ENCODE measurements around the gene MAP3K19. TPM values are rescaled to one million over a fixed set of nuclear protein-coding genes. Genes with fewer than 3 reads are reported as not detected.
"Not testable (repeated sequence)": the region's sequence is repeated elsewhere in the genome, so short reads cannot be mapped to it uniquely, and the experiment has no call there.

The MAP3K19 gene
- total RNA-seq, 1 donor from 2014 or later = not detected

DNA sequence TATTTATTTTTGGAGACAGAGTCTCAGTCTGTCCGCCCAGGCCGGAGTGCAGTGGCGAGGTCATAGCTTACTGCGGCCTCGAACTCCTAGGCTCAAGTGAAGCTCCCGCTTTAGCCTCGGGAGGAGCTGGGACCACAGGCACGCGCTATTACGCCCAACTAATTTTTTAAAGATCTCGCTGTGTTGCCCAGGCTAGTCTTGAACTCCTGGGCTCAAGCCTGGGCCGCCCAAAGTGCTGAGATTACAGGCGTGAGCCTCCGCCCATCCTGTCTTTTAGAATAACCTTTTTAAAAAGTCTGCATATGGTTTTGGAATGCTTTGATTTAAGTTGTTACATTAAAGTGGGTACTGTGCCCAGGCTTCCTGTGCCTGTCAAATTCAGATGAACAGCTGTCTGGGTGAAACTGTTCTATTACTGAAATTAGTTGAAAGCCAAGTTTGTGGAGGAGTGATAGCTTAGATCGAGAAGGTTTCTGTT is 5.8 kb upstream of the MAP3K19 start:
- DNase-seq (ENCODE audit: low spot score) = no peak

DNA sequence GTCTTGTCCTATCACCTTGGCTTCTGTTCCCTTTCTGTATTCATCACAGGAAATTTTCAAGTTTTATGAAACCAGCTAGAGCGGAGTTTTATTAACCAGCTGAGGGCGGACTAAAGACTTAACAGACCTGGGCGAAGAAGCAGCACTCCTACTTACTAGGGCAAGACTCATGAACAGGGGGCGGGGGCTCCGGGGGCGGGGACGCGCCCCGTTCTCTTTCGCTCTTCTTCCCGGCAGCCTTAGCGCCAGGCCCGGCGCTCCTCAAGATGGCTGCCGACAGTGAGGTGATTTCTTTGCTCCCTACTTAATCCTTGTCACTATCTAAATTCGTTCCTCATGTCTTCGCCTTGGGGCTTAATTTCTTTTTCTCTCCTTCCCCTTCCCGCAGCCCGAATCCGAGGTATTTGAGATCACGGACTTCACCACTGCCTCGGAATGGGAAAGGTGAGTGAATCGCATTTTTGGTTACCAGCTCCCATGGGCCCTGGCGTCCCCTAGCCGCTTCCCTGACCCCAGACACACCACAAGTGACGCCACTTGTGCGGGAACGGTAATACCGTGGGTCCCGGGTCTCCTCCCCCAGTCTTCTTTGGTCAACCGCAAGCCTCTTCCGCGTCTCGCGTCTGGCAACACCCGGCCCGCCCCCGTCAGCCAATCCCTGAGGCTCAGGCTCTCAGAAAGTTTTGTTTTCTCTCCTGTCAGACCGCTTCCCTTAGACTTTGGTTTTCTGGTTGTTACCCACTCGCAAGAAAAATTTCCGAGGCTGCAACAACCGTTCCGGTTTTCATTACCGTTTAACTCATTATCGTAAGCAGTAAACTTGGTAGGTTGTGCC is 5.0 kb upstream of the MAP3K19 start, which contains the start of gene RAB3GAP1:
Gene RAB3GAP1 (plus strand): TSS at position 251 of the 835 bp plus-strand sequence. CDS start 16 bp downstream, at position 267.
- peak; percentile 92 for DNase-seq (ENCODE audit: low spot score)

DNA sequence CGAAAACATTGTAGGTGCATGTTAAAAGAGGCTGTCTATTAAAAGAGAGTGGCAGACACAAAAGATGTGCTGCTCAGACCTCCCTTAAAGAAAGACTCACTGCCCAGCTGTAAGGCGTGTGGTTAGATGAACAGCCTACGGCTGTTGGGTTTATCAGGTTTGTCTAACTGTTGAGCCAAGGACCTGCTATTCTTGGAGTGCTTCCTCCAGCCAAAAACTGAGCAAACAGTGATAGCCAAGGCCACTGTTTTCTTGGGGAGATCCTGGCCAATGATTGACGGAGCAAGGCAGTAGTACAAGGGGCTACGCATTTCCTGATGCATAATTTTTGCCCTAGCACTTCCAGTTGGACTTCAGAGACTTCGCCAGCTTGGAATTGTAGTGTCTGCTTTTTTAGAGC is 3.4 kb upstream of the MAP3K19 start:
- DNase-seq (ENCODE audit: low spot score) = no peak

DNA sequence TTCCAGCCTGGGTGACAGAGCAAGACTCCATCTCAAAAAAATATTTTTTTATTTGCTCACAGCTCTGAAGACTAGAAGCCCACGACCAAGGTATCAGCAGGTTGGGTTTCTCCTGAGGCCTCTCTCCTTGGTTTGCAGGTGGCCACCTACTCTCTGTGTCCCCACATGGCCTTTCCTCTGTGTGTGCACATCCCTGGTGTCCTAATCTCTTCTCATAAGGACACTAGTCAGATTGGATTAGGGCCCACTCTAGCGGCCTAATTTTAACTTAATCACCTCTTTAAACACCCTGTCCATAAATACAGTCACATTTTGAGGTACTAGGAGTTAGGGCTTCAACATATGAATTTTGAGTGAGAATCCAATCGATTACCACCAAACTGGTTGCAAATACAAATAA is 2.9 kb upstream of the MAP3K19 start:
- DNase-seq (ENCODE audit: low spot score) = no peak

DNA sequence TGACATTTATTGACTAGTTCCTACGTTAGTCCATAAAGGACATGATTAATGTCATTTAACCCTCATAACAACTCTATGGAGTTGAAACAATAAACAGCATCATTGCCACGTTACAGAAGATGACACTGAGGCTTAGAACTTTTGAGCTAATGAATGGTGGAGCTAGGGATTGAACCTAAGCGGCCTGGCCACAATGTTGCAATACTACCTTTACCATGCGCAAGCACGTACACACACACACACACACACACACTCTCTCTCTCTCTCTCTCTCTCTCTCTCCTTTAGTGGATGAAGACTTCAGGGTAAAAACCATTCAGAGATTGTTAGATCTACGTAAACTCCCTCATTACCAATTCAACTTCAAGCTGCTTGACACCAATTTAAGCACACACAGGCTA is 875 bp upstream of the MAP3K19 start:
- DNase-seq (ENCODE audit: low spot score) = no peak

DNA sequence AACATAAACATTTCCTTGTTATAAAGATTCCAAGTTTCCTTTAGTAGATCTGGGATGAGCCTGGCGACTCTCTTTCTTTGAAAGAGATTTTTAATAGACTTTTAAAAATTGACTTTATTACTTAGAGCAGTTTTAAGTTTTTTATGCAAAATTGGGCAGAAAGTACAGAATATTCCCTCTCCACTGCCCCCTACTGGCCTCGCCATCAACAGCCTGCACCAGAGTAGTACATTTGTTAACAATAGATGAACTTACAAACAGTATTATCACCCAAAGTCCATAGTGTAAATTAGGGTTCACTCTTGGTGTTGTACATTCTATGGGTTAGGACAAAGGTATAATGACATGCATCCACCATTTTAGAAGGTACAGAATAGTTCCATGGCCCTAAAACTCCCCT is 3.9 kb downstream of the MAP3K19 start:
- DNase-seq (ENCODE audit: low spot score) = no peak

DNA sequence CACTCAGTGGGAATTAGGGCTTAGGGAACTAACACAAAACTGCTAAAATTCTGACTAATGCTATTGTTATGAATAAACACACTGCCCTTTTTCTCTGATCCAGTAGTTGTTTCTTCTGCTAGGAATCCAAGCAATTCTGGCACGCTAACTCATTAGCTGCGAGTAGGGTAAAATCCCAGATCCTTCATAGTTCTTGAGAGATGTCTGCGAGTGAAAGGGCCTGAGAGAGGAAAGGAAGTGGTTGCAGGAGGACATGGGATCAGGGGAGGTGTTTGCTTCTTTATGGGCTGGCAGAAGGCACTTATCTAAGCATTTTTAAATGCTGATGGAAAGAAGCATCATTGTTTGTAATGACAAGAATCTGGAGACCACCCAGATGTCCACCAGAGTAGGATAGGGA is 9.4 kb downstream of the MAP3K19 start:
- no peak for DNase-seq (ENCODE audit: low spot score)

DNA sequence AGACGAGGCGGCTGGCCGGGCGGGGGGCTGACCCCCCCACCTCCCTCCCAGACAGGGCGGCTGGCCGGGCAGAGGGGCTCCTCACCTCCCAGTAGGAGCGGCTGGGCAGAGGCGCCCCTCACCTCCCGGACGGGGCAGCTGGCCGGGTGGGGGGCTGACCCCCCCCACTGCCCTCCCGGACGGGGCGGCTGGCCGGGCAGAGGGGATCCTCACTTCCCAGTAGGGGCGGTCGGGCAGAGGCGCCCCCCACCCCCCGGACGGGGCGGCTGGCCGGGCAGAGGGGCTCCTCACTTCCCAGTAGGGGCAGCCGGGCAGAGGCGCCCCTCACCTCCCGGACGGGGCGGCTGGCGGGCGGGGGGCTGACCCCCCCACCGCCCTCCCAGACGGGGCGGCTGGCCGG is 14.0 kb downstream of the MAP3K19 start:
- DNase-seq (ENCODE audit: low spot score) = not testable (repeated sequence)

DNA sequence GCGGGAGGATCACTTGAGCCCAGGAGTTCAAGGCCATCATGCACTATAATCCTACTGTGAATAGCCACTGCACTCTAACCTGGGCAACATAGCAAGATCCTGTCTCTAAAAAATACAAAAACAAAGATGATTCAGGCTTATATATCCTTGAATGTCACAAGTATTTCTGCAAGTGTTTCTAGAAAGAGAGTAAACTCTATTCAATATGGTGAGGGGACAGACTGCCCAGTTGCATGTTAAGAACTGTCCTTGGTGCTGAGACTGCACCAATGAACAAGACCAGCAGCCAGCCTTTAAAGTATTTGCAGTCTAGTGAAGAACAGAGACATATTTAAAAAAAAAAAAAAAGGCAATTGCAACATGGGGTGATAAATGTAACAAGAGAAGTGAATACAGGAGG is 16.4 kb downstream of the MAP3K19 start:
- no peak for DNase-seq (ENCODE audit: low spot score)

DNA sequence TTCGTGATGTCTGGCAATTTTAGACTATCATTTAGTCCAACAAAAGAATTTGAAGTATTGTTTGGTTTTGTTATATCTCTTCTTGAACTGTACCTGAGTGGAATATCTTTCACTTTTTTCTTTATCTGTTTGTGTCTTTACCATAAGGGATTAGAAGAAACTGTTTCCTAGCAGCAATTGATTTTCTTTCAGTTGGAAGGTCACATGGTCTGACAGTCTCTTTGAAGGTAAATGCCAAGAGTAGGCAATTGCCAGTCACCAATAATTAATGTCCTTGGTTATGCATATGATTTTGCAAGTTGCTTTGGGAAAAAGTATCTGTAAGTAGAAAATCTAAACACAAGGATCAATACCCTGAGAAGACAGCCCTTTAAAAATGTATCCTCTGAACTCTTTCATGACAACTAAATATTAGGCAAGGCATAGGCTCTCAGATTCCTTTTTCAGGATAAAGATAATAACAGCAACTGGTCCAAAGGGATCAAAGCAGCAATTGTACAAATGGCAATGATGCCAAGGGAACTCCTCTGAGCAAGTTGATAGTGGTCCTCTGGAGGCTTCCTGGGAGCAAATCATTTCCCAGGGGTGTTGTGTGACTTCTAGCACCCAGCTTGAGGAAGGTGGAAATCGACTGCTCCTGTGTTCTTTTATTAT is 17.6 kb downstream of the MAP3K19 start:
- no peak for DNase-seq (ENCODE audit: low spot score)

DNA sequence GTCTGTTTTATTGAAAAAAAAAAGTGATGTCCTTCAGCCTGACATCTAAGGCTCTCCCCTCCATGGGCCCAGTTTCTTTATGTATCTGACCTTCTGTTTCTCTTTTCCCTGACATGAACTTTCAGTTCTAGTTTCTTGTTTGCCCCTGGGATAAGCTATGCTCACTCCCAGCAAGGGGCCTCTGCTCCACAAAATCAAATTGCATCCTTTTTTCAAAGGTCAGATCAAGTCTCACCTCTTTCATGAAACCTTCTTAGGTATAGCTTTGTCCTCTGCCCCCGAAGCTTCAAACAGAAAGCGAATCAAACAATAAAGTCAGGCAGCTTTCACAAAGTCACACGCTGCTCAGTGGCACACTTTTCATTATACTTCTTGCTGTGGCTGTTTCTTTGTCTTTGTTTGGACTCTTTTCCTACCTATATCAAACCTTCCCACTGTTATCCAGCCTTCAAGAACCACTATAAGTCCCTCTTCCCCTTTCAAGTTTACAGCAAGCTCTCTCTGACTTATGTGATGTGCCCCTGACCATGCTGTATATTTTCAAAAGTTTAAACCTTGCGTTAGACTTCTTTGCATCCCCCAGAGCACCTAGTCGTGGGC is 23.3 kb downstream of the MAP3K19 start:
- no peak for DNase-seq (ENCODE audit: low spot score)

DNA sequence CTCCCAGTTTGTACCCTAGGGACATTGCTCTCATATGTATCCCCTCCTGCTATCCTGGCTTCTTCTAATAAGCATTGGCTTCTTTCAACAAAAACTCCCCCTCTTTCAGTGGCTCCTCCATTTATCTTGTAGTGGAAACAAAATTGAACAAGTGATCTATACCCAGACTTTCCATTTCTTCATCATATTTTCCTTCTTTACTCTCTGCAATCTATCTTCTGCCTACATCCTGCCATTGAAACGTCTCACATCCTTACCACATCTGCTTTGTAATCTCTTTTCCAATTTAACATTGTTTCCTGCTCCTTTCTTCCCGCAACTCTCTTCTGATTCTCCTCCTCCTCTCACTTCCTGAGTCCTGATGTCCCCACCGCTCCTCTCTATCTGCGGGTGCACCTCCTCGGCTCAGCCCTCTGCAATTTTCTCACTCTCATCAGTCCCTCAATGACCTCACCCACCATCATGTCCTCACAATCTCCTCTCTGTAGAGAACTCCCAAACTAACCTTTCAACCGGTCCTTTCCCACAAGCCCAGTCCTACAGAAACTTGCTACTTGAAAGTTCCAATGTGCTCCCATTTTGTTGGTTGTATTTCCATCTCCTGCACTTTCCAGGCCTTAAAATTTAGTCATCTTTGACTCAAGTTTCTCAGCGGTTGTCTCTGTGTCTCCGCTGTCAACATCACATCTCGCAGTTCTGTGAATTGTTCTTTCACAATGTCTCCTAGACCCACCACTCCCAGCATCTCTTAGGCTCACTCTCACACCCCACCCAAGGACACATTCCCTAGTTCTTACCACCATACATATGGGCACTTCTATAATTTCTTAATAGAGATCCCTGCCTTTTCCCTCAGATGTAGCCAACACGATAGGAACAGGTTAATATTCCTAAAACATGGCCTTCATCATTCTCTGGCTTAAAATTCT is 24.0 kb downstream of the MAP3K19 start:
- DNase-seq (ENCODE audit: low spot score) = no peak

DNA sequence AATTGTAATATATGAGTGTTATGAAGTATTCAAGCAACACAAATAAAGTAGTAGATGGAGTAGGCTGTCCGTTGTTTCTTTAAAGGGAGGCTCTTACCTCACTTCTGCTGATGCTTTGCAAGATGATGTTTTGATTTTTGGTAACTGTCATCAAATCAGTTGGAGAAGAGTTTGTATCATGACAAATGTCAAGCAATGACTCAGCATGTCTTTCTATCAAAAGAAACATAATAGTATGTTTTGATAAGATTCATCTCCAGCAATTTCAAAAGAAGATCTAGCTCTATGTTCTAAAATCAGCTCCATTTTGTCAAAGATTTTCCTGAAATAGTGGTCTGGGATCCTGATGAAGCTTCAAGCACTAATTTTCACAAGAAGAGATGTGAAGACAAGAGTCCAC is 25.6 kb downstream of the MAP3K19 start:
- no peak for DNase-seq (ENCODE audit: low spot score)

DNA sequence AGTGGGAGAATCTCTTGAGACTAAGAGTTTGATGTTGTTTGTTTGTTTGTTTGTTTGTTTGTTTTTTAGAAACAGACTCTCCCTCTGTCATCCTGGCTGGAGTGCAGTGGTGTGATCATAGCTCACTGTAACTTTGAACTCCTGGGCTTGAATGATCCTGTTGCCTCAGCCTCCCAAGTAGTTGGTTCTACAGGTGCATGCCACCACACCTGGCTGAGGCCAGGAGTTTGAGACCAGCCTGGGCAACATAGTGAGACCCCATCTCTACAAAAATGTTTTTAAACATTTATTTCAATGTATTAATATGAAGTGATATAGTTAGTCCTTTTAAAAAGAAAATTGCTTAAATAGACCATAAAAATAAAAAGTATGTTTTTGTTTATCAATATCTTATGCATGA is 35.6 kb downstream of the MAP3K19 start:
- no peak for DNase-seq (ENCODE audit: low spot score)

DNA sequence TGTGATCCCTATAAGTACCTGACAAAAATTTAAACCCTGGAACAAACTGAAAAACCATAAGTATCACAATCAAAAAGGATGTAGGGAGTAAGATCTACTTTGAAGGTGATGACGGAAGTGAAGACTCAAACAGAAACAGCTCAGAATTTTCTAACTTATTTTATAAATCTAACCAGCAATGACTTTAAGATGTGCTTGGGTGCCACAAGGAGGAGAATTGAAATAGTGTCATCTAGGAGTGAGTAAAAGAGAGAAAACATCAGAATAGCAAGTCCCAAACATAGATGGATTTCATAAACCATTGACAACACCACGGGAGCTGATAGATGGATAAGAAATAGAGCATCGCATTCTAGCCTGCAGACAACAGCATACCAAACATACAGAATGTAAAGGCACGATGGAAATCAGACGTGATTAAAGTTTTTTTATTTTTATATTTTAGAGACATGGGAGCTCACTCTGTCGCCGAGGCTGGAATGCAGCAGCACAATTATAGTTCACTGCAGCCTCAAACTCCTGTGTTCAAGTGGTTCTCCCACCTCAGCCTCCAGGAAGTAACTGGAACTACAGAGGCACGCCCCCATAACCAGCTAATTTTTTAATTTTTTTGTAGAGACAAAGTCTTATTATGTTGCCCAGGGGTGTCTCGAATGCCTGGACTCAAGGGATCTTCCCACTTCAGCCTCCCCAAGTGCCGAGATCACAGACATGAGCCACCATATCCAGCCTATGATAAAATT is 36.9 kb downstream of the MAP3K19 start:
- DNase-seq (ENCODE audit: low spot score) = no peak

DNA sequence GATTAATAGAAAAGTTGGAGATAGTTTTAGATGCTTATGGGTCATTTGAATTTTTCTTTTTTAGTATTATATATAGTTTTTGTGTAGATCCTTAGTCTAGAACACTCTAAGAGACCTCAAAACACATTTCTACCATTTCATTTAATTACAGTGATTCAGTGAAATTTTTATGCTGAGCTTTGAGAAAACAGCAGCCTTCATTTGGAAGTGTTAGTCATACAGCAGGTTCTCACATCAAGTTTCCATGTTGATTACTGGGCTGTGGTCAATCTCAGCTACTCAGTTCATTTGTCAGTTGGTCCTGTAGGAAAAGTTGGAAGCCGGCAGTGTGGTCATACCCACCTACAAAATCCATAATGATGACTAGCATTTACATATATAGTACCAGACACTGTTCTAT is 37.9 kb downstream of the MAP3K19 start:
- DNase-seq (ENCODE audit: low spot score) = no peak

DNA sequence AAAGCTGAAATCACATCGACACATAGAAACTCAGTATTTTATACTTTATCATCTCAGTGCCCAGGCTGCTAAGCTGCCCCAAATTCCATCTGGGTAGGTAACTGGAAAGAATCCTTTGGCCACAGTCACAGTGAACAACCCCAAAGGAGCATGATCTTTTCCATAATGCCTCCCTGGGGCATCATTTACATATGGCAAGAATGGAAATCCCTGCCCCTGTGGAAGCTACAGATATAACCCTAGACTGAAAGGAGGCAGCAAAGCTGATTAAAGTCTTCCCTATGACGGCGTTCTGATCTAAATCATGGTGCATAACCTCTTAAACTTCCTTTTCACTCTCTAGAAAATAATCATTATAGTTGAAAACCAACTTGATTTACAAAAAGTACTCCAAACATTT is 41.5 kb downstream of the MAP3K19 start:
- DNase-seq (ENCODE audit: low spot score) = no peak

DNA sequence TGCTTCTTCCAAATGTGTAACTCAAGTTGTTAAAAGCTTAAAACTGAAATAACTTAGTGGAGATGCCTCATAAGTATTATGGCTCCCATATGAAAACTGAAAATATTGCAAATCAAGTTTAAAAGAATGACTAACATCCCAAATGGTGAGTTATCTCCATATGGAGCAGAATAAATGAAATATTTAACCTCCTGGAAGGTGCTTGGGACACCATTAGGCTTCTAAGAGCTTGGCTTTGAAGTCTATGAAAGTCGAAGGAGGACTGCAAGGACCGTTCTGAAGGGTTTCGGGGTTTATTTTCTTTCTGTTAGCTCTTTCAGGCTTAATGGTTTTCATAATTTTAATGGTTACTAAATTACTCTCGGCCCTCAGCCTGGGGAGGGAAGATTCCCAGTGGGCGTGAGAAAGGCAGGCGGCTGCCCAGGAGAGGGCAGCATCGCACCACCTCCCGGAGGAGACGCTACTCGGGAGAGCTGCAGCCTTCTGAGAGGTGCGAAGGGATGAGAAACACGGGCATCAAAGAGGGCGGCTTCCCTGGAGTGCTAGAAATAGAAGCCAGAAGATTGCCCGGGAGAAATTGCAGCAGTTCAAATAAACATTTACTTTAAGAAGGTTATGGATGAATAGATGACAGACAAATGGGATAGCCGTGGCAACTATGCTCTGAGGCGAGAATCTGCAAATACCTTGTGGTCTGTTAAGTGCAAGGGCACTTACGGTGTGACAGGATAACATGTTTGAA is 43.1 kb downstream of the MAP3K19 start:
- no peak for DNase-seq (ENCODE audit: low spot score)

DNA sequence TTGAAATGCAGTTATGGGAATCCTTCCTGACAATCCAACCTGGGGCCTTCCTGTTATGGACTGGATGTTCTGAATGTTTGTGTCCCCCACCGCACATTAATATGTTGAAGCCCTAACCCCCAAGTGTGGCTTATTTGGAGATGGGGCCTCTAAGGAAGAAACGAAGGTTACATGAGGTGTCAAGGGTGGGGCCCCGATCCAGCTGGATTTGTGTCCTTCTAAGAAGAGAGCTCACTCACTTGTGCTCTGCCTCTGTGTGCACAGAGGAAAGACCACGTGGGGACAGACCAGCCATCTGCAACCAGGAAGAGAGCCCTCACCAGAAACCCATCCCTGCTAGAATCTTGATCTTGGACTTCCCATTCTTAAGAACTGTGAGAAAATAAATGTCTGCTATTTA is 44.4 kb downstream of the MAP3K19 start:
- DNase-seq (ENCODE audit: low spot score) = no peak

DNA sequence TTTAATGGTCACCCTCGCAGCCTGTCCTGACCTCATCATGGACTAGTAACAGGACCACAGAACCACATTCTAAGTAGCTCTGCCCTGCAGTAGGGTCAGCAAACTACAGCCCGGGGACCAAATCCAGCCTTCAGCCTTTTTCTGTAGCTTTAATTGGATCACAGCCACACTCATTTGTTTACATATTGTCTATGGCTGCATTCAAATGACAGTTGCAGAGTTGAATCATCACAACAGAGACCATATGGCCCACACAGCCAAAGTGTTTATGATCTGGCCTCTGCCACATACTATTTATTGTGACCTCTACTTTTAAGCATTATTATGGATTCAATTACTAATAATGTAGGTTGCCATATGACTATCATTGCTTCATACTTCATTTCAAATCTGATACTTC is 47.7 kb downstream of the MAP3K19 start:
- no peak for DNase-seq (ENCODE audit: low spot score)

All from mesenteric fat pad (tissue), 1 donor.